Neutrophil (primary cell): ENCODE data around the gene SLC12A9.
"Not testable (repeated sequence)": the region's sequence is repeated elsewhere in the genome, so short reads cannot be mapped to it uniquely, and the experiment has no call there.

Experiments used
- H3K27ac ChIP-seq: fragments of 200-600 bp; sonication (generic); 2 replicates; pipeline ENCODE4 v1.5.1; 2016; ENCODE audit warnings: mild to moderate bottlenecking, moderate library complexity
- H3K27me3 ChIP-seq: fragments of 200-600 bp; sonication (generic); 2 replicates; pipeline ENCODE4 v1.6.0; 2016; ENCODE audit warnings: mild to moderate bottlenecking
- H3K36me3 ChIP-seq: fragments of 200-600 bp; sonication (generic); 2 replicates; pipeline ENCODE4 v1.5.1; 2017
- H3K4me1 ChIP-seq, 2 experiments: fragments of 200-600 bp in 1 of 2; sonication (generic) in 1 of 2; 1 replicate in 1 of 2; 2 replicates in 1 of 2; pipeline versions ENCODE4 v1.5.1 to v1.6.1; 2013 to 2016; ENCODE audit warnings: low read depth in 1 of 2, low read length in 1 of 2, mild to moderate bottlenecking in 1 of 2, moderate library complexity in 1 of 2; ENCODE audit not compliant: control insufficient read depth in 1 of 2, insufficient read depth in 1 of 2
- H3K4me3 ChIP-seq, 2 experiments: fragments of 200-600 bp in 1 of 2; sonication (generic) in 1 of 2; 1 replicate in 1 of 2; 2 replicates in 1 of 2; pipeline ENCODE4 v1.5.1; 2013 to 2016; ENCODE audit warnings: low read depth in 1 of 2, low read length in 1 of 2, mild to moderate bottlenecking in 1 of 2, moderate library complexity in 1 of 2
- H3K9me3 ChIP-seq: fragments of 200-600 bp; sonication (generic); 2 replicates; pipeline ENCODE4 v1.5.1; 2016
- TF ChIP-seq, protein P1 (sequence below): fragments of 200-600 bp; sonication (generic); IDR thresholded peaks from 2 replicates; pipeline ENCODE4 v1.5.1; 2016; ENCODE audit warnings: antibody characterized with exemption

The SLC12A9 gene

DNA sequence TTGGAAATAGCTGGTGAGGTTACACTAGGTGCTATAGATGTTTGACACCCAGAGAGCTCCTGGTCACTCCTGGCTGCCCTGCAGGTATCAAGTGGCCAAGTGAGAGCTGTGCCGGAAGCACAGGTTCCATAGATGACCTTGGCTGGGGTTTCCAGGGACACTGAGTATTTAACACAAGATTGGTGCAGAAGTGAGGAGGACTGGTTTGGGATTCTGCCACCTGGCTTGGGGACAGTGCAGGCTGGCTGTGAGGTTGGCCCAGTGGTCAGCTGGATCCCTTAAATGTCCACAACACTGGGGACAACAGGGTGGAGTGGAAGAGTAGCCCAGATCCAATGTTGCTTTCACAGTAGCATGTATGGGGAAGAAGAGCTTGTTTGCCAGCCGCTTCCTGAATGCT lies 48.5 kb downstream of the SLC12A9 start:
- H3K4me1 ChIP-seq, result peaks cover 7 to 12% of the 10 kb centered on the region in 2 experiments
- no peaks in the 10 kb centered on the region for H3K36me3 ChIP-seq
- TF ChIP-seq, protein P1, sequence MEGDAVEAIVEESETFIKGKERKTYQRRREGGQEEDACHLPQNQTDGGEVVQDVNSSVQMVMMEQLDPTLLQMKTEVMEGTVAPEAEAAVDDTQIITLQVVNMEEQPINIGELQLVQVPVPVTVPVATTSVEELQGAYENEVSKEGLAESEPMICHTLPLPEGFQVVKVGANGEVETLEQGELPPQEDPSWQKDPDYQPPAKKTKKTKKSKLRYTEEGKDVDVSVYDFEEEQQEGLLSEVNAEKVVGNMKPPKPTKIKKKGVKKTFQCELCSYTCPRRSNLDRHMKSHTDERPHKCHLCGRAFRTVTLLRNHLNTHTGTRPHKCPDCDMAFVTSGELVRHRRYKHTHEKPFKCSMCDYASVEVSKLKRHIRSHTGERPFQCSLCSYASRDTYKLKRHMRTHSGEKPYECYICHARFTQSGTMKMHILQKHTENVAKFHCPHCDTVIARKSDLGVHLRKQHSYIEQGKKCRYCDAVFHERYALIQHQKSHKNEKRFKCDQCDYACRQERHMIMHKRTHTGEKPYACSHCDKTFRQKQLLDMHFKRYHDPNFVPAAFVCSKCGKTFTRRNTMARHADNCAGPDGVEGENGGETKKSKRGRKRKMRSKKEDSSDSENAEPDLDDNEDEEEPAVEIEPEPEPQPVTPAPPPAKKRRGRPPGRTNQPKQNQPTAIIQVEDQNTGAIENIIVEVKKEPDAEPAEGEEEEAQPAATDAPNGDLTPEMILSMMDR, result no peak
- no peaks in the 10 kb centered on the region for H3K9me3 ChIP-seq
- no peak overlapping the region for H3K27ac ChIP-seq
- no peak overlapping the region for H3K4me3 ChIP-seq
- peaks cover 79% of the 10 kb centered on the region for H3K27me3 ChIP-seq

DNA sequence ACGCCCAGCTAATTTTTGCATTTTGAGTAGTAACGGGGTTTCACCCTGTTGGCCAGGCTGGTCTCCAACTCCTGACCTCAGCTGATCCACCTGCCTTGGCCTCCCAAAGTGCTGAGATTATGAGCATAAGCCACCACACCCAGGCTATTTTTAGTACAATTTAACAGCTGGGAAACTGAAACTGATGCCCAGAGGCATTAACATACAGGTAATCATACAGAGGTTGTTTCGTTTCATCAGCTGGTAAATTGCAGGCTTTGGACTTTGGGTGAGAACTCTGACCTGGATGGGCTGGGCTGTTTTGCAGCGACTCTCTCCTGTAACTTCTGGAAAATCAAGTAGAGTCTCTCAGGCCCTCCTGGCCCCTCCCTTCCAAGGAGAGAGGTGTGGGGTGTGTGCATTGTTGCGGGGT lies 49.4 kb downstream of the SLC12A9 start:
- H3K4me1 ChIP-seq, result peaks cover 0 to 5% of the 10 kb centered on the region in 2 experiments
- H3K4me3 ChIP-seq, result no peak overlapping the region
- H3K36me3 ChIP-seq, result no peaks in the 10 kb centered on the region
- H3K27me3 ChIP-seq, result peaks cover 77% of the 10 kb centered on the region
- H3K27ac ChIP-seq, result no peak overlapping the region
- no peaks in the 10 kb centered on the region for H3K9me3 ChIP-seq
- TF ChIP-seq, protein P1, result no peak

DNA sequence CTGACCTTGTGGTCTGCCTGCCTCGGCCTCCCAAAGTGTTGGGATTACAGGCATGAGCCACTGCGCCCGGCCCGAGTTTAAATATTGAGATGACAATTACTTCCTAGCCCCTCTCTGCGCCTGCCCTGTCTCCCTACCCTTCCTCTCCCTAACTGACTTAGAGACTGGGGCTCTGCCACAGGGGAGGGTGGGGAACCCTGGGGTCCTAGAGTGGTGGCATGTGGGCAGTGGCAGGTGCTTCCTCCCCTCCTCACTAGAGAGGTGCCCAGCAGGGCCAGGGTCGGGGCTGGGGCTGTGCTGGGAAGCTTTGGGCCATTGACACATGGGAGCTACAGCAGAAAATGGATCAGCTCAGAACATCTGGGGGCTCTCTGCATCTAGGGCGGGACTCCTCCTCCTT lies 50.1 kb downstream of the SLC12A9 start:
- Histone ChIP-seq H3K27ac (no peak overlapping the region), H3K9me3 (no peaks in the 10 kb centered on the region), H3K4me3 (no peak overlapping the region), H3K4me1 (no peaks in the 10 kb centered on the region), H3K27me3 (peaks cover 77% of the 10 kb centered on the region), H3K36me3 (no peaks in the 10 kb centered on the region)
- TF ChIP-seq, protein P1, result no peak

DNA sequence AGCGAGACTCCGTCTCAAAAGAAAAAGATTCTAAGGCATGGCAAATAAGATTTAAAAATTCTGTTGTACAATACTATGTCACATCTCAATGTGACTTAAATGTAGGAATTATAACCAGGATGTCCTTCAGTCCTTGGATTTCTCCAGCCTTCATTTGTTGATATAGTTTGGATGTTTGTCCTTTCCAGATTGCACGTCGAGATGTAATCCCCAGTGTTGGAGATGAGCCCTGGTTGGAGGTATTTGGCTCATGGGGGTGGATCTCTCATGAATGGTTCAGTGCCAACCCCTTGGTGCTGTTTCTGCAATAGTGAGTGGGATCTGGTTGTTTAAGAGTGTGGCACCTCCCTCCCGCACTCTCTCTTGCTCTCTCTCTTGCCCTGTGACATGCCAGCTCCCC lies 56.0 kb downstream of the SLC12A9 start:
- Histone ChIP-seq H3K27me3 (peaks cover 33% of the 10 kb centered on the region), H3K4me1 (peaks cover 6 to 13% of the 10 kb centered on the region in 2 experiments), H3K27ac (no peak overlapping the region), H3K4me3 (no peak overlapping the region), H3K36me3 (no peaks in the 10 kb centered on the region), H3K9me3 (no peaks in the 10 kb centered on the region)
- TF ChIP-seq, protein P1, result no peak

DNA sequence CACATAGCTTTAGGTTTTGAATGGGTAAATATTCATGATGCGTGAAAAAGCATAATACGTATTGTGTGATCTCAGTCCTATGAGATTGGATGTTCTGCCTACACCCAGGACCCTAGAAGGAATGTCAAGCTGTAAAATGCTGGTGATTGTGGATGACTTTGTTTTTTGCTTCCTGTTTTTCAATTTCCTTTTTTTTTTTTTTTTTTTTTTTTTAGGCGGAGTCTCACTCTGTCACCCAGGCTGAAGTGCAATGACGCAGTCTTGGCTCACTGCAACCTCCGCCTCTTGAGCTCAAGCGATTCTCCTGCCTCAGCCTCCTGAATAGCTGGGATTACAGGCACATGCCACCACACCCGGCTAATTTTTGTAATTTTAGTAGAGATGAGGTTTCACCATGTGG lies 57.9 kb downstream of the SLC12A9 start:
- H3K4me3 ChIP-seq, H3K9me3 ChIP-seq, H3K36me3 ChIP-seq: not testable (repeated sequence)
- Histone ChIP-seq H3K27me3 (peaks cover 23% of the 10 kb centered on the region), H3K27ac (peak overlapping the region; percentile 58), H3K4me1 (peaks cover 6 to 13% of the 10 kb centered on the region in 2 experiments)

DNA sequence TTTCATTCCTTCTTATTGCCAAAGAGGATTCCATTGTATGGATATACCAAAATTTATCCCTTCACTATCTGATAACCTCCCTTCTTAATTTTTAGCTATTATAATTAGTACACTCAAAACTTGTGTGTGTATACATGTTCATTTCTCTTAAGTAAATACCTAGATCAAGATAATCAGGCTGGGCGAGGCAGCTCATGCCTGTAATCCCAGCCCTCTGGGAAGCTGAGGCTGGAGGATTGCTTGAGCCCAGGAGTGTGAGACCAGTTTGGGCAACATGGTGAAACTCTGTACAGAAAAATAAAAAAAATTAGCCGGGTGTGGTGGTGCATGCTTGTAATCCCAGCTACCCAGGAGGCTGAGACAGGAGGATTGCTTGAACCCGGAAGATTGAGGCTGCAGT lies 59.0 kb downstream of the SLC12A9 start:
- Histone ChIP-seq H3K4me1 (peaks cover 6 to 13% of the 10 kb centered on the region in 2 experiments), H3K27me3 (peaks cover 16% of the 10 kb centered on the region), H3K4me3 (no peak overlapping the region), H3K9me3 (no peaks in the 10 kb centered on the region), H3K36me3 (no peaks in the 10 kb centered on the region), H3K27ac (no peak overlapping the region)
- TF ChIP-seq, protein P1, result no peak
